Activated T-helper 17 cell treated with anti-CD3 and anti-CD28 coated beads, Interleukin-2, amount 50 U/mL, for 72 hours (primary cell): ENCODE data around the gene NDUFA8. TPM values are rescaled to one million over a fixed set of nuclear protein-coding genes. Genes with fewer than 3 reads are reported as not detected.
A peak's percentile ranks its signal among the peaks of the same experiment; 100 is the strongest.

Experiments
- ATAC-seq: fragments of 150-1000 bp; cut with Tn5 transposase; replicated peaks from 2 replicates; pipeline ENCODE4 v1.10.0; 2021; ENCODE audit warnings: mild to moderate bottlenecking, moderate library complexity
- H3K27ac Mint-ChIP-seq: one replicate; pipeline ENCODE4 v1.8.0; 2022; ENCODE audit warnings: mixed read lengths
- H3K27me3 Mint-ChIP-seq: one replicate; pipeline ENCODE4 v1.8.0; 2022; ENCODE audit warnings: mixed read lengths
- H3K36me3 Mint-ChIP-seq: one replicate; pipeline ENCODE4 v1.8.0; 2022; ENCODE audit warnings: low read depth, mild to moderate bottlenecking, mixed read lengths
- H3K4me1 Mint-ChIP-seq: one replicate; pipeline ENCODE4 v1.8.0; 2022; ENCODE audit warnings: mixed read lengths
- H3K4me3 Mint-ChIP-seq: one replicate; pipeline ENCODE4 v1.8.0; 2022; ENCODE audit warnings: mild to moderate bottlenecking, mixed read lengths
- H3K9me3 Mint-ChIP-seq: one replicate; pipeline ENCODE4 v1.8.0; 2022; ENCODE audit warnings: mixed read lengths
- total RNA-seq, 2 donors: library from RNA; stranded (reverse); gene quantifications; one replicate each; pipeline ENCODE4 v1.2.3, GENCODE V29; 2022

The NDUFA8 gene
- total RNA-seq, 2 donors from 2014 or later: 36.8 to 59.0 TPM

DNA sequence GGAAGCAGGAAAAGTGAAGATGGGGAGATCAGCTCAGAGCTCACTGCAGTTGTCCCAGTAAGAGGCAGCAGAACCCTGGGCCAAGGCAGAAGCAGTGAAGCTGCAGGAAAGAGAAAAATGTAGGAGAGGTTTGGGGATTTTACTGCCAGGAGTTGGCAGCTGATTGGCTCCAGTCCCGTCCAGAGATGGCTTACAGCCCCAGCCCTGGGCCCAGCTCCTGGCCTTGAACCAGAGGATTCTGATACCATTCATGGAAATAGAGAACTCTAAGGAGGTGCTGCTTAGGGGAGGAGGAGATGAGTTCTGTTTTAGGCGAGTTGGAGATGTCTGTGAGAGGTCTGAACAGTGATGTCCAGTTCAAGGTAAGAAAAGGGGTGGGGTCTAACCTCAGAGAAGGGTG, 4.7 kb upstream of the NDUFA8 start:
- Mint-ChIP-seq H3K27ac (no peak overlapping the region), H3K4me3 (no peak overlapping the region), H3K27me3 (peaks cover 27% of the 10 kb centered on the region), H3K36me3 (peaks cover 6% of the 10 kb centered on the region), H3K4me1 (no peaks in the 10 kb centered on the region), H3K9me3 (no peaks in the 10 kb centered on the region)
- ATAC-seq: no peak

DNA sequence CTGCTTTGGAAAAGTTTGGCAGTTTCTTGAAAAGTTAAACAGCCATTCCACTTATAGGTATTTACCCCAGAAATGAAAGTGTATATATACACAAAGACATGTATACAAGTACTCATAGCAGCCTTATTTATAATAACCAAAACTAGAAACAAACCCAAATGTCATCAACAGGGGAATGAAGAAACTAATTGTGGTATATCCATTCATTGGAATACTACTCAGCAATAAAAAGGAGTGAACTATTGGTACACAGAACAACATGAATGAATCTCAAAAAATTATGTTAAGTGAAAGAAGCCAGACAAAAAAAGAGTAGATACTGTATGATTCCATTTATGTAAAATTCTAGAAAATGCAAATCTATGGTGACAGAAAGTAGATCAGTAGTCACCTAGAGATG, 2.8 kb upstream of the NDUFA8 start:
- Mint-ChIP-seq H3K36me3 (peaks cover 6% of the 10 kb centered on the region), H3K4me3 (no peak overlapping the region), H3K27me3 (peaks cover 21% of the 10 kb centered on the region), H3K9me3 (no peaks in the 10 kb centered on the region), H3K27ac (no peak overlapping the region), H3K4me1 (peaks cover 10% of the 10 kb centered on the region)
- no peak for ATAC-seq

DNA sequence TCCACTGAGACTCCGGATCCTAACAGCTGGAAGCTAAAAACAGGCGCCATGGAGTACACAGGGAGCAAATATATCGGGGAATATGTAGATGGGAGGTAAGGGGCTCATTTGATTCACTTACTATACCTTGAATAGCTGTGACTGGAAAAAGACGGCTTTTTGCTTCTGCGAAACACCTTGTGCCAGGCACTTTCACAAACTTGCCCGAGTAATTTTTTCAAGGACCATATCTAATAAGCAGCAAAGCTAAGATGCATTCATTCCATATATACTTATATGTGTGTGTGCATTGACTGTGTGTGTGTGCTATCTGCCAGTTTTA, 307 bp upstream of the NDUFA8 start:
- no peak for ATAC-seq
- Mint-ChIP-seq H3K27ac (peak overlapping the region; percentile 92), H3K36me3 (peaks cover 6% of the 10 kb centered on the region), H3K27me3 (peaks cover 17% of the 10 kb centered on the region), H3K4me1 (peaks cover 22% of the 10 kb centered on the region), H3K9me3 (no peaks in the 10 kb centered on the region), H3K4me3 (peak overlapping the region; percentile 84)

- Mint-ChIP-seq H3K4me3 (peak overlapping the region; percentile 84), H3K9me3 (no peaks in the 10 kb centered on the region), H3K4me1 (peaks cover 22% of the 10 kb centered on the region), H3K27ac (no peak overlapping the region), H3K36me3 (peaks cover 10% of the 10 kb centered on the region), H3K27me3 (peaks cover 4% of the 10 kb centered on the region)
- no peak for ATAC-seq
These were observed 1.4 kb downstream of the NDUFA8 start for GRCh38 chr9:122158202-122158601.

DNA sequence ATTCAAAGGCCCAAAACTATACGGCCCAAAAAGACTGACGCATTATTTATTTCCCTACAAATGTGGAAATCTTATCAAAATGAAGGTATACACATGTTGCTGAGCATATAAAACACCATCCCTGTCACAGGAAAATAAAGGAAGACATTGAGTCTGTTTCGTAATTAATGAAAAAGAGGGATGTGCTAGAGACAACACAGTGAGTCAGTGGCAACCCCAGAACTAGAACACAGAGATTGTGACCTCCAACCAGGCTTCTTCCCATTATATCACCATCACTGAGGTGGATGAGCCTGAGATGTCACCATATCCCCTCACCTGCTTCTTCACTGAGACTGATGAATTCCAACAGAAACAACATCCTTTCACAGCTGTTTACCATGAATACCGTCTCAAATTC, 3.8 kb downstream of the NDUFA8 start:
- H3K4me1 Mint-ChIP-seq: peaks cover 22% of the 10 kb centered on the region
- H3K36me3 Mint-ChIP-seq: peaks cover 29% of the 10 kb centered on the region
- H3K27me3 Mint-ChIP-seq: no peaks in the 10 kb centered on the region
- H3K27ac Mint-ChIP-seq: no peak overlapping the region
- ATAC-seq: no peak
- H3K9me3 Mint-ChIP-seq: no peaks in the 10 kb centered on the region
- H3K4me3 Mint-ChIP-seq: no peak overlapping the region

DNA sequence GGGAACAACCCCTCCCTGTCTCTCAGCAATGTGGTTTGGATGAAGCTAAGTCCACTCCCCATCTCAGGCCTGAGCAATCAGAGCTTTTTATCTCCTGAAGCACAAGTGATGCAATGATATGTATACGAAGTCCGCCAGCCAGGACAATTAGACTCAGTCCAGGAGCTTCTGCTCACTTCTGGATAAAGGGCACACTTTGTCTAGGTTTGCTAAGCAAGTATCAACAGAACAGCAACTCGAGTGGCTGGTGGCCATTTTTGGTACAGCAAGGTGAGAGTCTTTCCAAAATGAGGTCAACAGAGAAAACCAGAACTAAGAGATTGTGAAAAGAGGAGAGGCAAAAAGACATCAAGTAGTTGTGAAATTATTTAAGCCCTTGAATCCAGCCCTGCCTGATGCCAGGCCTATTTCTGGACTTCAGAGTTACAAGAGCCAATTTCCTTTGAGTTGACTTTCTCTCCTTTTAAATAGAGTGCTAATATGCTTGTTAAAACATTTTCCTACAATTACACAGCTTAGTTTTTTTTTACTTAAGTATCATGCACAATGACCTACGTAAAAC, 8.2 kb downstream of the NDUFA8 start:
- Mint-ChIP-seq H3K9me3 (no peaks in the 10 kb centered on the region), H3K4me3 (no peak overlapping the region), H3K4me1 (peaks cover 4% of the 10 kb centered on the region), H3K27ac (no peak overlapping the region), H3K36me3 (peaks cover 67% of the 10 kb centered on the region), H3K27me3 (no peaks in the 10 kb centered on the region)
- no peak for ATAC-seq

DNA sequence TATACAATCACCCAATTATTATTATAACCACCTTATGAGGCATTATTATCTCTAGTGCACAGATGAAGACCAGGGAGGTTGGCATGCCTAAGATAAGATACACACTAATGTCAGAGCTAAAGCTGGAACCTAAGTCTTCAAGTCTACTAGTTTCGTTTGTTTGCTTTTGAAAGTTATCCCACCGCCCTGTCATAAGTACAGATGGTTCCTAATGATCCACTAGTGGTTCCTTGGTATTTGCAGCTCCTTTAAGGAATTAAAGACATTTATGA, 14.1 kb downstream of the NDUFA8 start:
- Mint-ChIP-seq H3K27ac (no peak overlapping the region), H3K27me3 (no peaks in the 10 kb centered on the region), H3K4me3 (no peak overlapping the region), H3K4me1 (no peaks in the 10 kb centered on the region), H3K36me3 (peaks cover 84% of the 10 kb centered on the region), H3K9me3 (no peaks in the 10 kb centered on the region)
- no peak for ATAC-seq

GRCh38 chr9:122144836-122145591, 14.6 kb downstream of the NDUFA8 start:
- no peak for ATAC-seq
- no peaks in the 10 kb centered on the region for H3K4me1 Mint-ChIP-seq
- H3K27ac Mint-ChIP-seq: no peak overlapping the region
- H3K27me3 Mint-ChIP-seq: no peaks in the 10 kb centered on the region
- no peak overlapping the region for H3K4me3 Mint-ChIP-seq
- H3K9me3 Mint-ChIP-seq: no peaks in the 10 kb centered on the region
- peaks cover 79% of the 10 kb centered on the region for H3K36me3 Mint-ChIP-seq

- Mint-ChIP-seq H3K27ac (no peak overlapping the region), H3K36me3 (peaks cover 70% of the 10 kb centered on the region), H3K4me1 (no peaks in the 10 kb centered on the region), H3K27me3 (no peaks in the 10 kb centered on the region), H3K9me3 (no peaks in the 10 kb centered on the region), H3K4me3 (no peak overlapping the region)
- no peak for ATAC-seq
These were observed 15.6 kb downstream of the NDUFA8 start for GRCh38 chr9:122143876-122144405.

DNA sequence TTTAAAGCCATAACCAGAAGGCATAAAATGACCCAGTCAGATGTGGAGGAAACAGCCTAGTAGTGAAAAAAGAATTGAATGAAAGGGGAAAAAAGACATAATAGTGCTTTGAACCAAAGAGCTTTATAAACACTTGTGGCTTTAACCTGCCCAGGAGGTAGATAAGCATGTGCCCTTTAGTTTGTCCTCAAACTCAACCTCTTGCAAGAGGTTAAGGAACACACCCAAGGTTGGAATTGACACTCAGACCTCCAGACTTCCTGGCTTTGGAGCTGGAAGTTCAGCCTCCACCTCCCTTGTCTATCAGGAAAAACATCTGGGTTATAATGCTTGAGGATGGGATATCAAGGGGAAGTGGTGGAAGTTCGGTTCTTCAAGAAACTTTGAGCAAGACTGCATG, 16.3 kb downstream of the NDUFA8 start:
- H3K4me3 Mint-ChIP-seq: no peak overlapping the region
- no peak overlapping the region for H3K27ac Mint-ChIP-seq
- H3K36me3 Mint-ChIP-seq: peaks cover 63% of the 10 kb centered on the region
- no peaks in the 10 kb centered on the region for H3K4me1 Mint-ChIP-seq
- no peaks in the 10 kb centered on the region for H3K9me3 Mint-ChIP-seq
- no peak for ATAC-seq
- H3K27me3 Mint-ChIP-seq: no peaks in the 10 kb centered on the region

GRCh38 chr9:122141671-122142070, 17.9 kb downstream of the NDUFA8 start:
- ATAC-seq: no peak
- no peaks in the 10 kb centered on the region for H3K4me1 Mint-ChIP-seq
- H3K36me3 Mint-ChIP-seq: peaks cover 47% of the 10 kb centered on the region
- no peaks in the 10 kb centered on the region for H3K27me3 Mint-ChIP-seq
- no peaks in the 10 kb centered on the region for H3K9me3 Mint-ChIP-seq
- H3K27ac Mint-ChIP-seq: no peak overlapping the region
- H3K4me3 Mint-ChIP-seq: no peak overlapping the region

DNA sequence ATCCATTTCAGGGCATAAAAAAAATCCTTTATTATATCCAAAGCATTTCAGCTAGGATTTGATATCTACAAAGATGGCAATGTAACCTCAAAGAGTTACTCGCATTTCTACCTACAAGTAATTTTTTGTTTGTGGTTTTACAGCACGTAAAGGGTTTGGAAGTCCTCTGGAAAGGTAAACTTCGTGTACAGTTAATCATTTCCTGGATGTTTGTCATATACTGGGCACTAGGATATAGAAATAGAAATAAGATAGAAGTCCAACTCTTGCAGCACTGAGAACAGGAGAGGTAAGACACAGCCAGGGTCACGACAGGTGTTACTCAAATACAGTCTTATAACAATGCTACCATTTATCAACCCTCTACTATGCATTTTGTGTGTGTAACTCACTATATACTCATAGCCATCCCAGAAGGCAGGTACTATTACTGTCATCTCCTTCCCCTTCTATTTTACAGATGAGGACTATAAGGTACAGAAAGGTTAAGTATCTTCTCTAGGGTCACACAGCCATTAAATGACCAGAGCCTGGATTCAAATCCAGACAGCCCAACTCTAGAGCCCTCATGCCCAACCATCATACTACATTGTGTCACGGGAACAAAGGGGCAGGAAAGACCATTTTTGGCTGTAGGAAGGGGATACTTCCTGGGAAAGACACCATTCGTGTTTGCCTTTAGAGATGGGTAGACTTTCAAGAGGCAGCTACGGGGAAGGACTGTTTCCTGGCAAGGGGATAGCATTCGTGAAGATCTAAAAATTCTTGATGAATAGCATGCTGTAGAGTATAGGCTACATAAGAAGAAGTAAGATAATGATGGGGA, 19.0 kb downstream of the NDUFA8 start:
- no peaks in the 10 kb centered on the region for H3K9me3 Mint-ChIP-seq
- H3K36me3 Mint-ChIP-seq: peaks cover 36% of the 10 kb centered on the region
- H3K4me1 Mint-ChIP-seq: no peaks in the 10 kb centered on the region

GRCh38 chr9:122138560-122139268, 20.9 kb downstream of the NDUFA8 start:
- peaks cover 20% of the 10 kb centered on the region for H3K36me3 Mint-ChIP-seq
- H3K4me1 Mint-ChIP-seq: no peaks in the 10 kb centered on the region
- no peak overlapping the region for H3K4me3 Mint-ChIP-seq
- ATAC-seq: no peak
- no peaks in the 10 kb centered on the region for H3K9me3 Mint-ChIP-seq
- no peaks in the 10 kb centered on the region for H3K27me3 Mint-ChIP-seq
- no peak overlapping the region for H3K27ac Mint-ChIP-seq

More for the DNA sequence above, 19.0 kb downstream of the NDUFA8 start:
- Mint-ChIP-seq H3K27ac (no peak overlapping the region), H3K4me3 (no peak overlapping the region), H3K27me3 (no peaks in the 10 kb centered on the region)
- ATAC-seq: no peak

- H3K4me1 Mint-ChIP-seq: no peaks in the 10 kb centered on the region
- H3K27me3 Mint-ChIP-seq: peaks cover 3% of the 10 kb centered on the region
- no peak for ATAC-seq
These were observed 24.1 kb downstream of the NDUFA8 start for GRCh38 chr9:122135529-122135859.

More at GRCh38 chr9:122135529-122135859, 24.1 kb downstream of the NDUFA8 start:
- Mint-ChIP-seq H3K36me3 (no peaks in the 10 kb centered on the region), H3K9me3 (no peaks in the 10 kb centered on the region), H3K4me3 (no peak overlapping the region), H3K27ac (no peak overlapping the region)
